ENCODE results near the gene TMEM101.

DNA sequence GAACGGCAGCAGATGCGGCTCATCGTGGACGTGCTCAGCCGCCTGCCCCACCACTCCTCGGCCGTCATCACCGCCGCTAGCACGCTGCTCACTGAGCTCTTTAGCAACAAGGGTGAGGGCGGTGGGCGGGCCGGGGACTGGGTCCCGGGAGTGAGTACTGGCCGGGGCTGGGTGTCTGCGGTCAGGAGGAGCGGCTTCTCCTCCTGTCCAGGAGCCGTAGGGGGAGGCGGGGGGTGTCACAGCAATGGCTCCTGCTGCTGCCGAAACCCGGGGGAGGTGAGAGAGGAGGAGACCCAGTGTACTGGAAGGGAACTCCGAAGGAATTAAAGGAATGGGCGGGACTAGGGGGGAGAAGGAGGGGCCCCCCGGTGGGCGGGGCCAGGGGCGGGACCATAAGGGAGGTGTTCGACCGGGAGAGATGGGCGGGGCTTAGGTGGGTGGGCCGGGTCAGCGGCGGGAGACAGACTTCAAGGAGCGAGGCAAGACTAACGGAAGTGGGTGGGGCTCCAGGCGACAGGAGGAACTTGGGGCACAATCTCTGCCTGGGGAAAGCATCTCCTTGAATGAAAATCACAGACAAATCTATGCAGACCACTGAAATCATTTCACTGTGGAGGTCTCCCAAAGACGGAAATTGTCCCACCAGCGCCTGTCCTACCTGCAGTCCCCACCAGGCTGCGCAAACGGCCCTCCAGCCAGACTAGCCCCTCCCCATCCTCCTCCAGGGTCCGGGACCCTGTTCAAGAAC, 8.0 kb downstream of the TMEM101 start:
- TF ChIP-seq, protein P1, sequence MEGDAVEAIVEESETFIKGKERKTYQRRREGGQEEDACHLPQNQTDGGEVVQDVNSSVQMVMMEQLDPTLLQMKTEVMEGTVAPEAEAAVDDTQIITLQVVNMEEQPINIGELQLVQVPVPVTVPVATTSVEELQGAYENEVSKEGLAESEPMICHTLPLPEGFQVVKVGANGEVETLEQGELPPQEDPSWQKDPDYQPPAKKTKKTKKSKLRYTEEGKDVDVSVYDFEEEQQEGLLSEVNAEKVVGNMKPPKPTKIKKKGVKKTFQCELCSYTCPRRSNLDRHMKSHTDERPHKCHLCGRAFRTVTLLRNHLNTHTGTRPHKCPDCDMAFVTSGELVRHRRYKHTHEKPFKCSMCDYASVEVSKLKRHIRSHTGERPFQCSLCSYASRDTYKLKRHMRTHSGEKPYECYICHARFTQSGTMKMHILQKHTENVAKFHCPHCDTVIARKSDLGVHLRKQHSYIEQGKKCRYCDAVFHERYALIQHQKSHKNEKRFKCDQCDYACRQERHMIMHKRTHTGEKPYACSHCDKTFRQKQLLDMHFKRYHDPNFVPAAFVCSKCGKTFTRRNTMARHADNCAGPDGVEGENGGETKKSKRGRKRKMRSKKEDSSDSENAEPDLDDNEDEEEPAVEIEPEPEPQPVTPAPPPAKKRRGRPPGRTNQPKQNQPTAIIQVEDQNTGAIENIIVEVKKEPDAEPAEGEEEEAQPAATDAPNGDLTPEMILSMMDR (conservative IDR thresholded peaks at IDR 0.05; ENCODE audit: low read depth, low read length), result peak; percentile 64
- TF ChIP-seq EZH2 (IDR thresholded peaks at IDR 0.05; ENCODE audit: low read length, unreplicated experiment) (no peak), EZH2phosphoT487 (IDR thresholded peaks at IDR 0.05; ENCODE audit: borderline replicate concordance, low read length) (no peak)
